GM10266 (cell line): ENCODE results near the gene GDPD5.

Experiments
- DNase-seq: peaks from one replicate; pipeline ENCODE4 v3.0.0; 2012; ENCODE audit errors: extremely low spot score
- CTCF ChIP-seq: IDR thresholded peaks from 2 replicates; pipeline ENCODE4 v1.5.1; 2012; ENCODE audit warnings: mild to moderate bottlenecking, low read depth; ENCODE audit not compliant: control insufficient read depth, insufficient read depth; ENCODE audit errors: missing control alignments

GDPD5 gene

GRCh38 chr11:75429902-75430713, 95.6 kb downstream of the GDPD5 start:
- DNase-seq: peak; percentile 83
- TF ChIP-seq CTCF: no peak

- TF ChIP-seq CTCF: no peak
Measured at GRCh38 chr11:75429641-75429901, 96.2 kb downstream of the GDPD5 start.

GRCh38 chr11:75428989-75429640, 96.6 kb downstream of the GDPD5 start:
- no peak for DNase-seq
- TF ChIP-seq CTCF: no peak

More at GRCh38 chr11:75429641-75429901, 96.2 kb downstream of the GDPD5 start:
- no peak for DNase-seq

GRCh38 chr11:75428281-75428724, 97.4 kb downstream of the GDPD5 start:
- TF ChIP-seq CTCF: no peak
- peak; percentile 83 for DNase-seq

GRCh38 chr11:75427181-75427580, 98.6 kb downstream of the GDPD5 start:
- DNase-seq: no peak
- no peak for TF ChIP-seq CTCF

- no peak for DNase-seq
- TF ChIP-seq CTCF: no peak
Measured at GRCh38 chr11:75426720-75427086, 99.0 kb downstream of the GDPD5 start.

- TF ChIP-seq CTCF: peak; percentile 16
- DNase-seq: peak; percentile 53
Measured at GRCh38 chr11:75425422-75425821, 100.3 kb downstream of the GDPD5 start.
